Peyer's patch (tissue), 4 donors: Measurements from ENCODE around the gene PDIA5.

Experiments
- POLR2A ChIP-seq, 2 donors: fragments of 450-650 bp; IDR thresholded peaks; one replicate each; pipeline ENCODE4 v1.5.1; 2017; ENCODE audit warnings: antibody characterized with exemption in 2 of 2, mild to moderate bottlenecking in 2 of 2, moderate library complexity in 2 of 2
- TF ChIP-seq, protein P1 (sequence below), 6 experiments: fragments of 450-650 bp in 4 of 6; fragments of 200-600 bp in 2 of 6; sonication (generic) in 1 of 6; IDR thresholded peaks; one replicate each; pipeline ENCODE4 v1.5.1; 2017 to 2019; ENCODE audit warnings: antibody characterized with exemption in 6 of 6, mild to moderate bottlenecking in 3 of 6, moderate library complexity in 1 of 6

DNA sequence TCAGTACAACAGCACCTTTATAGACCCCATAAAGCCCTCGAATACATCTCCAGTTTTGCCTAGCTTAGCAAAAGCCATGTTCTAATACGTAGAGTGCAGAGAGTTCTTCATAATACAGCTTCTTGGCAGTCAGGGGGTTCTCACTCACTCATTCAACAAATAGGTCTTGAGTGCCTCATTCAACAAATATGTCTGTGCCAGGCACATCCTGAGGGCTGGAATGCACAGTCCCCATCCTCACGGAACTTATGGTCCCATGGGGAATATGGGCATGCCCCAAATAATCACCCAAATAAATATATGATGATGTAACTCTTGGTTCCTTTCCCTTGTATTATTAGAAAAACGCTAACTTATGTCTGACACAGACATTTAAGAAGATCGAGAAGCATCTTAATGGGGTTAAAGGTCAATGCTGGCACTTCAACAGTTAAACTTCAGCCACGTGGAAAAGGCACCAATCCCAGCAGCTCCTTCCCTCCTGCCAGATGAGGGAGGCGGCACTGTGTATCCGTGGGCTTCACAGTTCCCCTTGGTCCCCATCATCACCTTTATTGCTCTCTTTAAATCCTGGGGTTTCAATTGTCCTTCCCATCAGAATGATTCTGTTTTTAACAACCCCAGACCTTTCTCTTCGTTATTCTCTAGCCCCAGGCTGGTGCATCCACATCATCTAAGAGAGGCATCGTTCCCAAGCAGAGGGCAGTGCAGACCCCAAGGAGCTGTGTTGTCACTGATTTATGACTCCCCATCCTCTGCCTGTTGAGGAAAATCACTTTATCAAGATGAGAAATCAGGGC, 20.4 kb upstream of the PDIA5 start:
- TF ChIP-seq POLR2A (IDR thresholded peaks at IDR 0.05), result no peak
- TF ChIP-seq, protein P1, sequence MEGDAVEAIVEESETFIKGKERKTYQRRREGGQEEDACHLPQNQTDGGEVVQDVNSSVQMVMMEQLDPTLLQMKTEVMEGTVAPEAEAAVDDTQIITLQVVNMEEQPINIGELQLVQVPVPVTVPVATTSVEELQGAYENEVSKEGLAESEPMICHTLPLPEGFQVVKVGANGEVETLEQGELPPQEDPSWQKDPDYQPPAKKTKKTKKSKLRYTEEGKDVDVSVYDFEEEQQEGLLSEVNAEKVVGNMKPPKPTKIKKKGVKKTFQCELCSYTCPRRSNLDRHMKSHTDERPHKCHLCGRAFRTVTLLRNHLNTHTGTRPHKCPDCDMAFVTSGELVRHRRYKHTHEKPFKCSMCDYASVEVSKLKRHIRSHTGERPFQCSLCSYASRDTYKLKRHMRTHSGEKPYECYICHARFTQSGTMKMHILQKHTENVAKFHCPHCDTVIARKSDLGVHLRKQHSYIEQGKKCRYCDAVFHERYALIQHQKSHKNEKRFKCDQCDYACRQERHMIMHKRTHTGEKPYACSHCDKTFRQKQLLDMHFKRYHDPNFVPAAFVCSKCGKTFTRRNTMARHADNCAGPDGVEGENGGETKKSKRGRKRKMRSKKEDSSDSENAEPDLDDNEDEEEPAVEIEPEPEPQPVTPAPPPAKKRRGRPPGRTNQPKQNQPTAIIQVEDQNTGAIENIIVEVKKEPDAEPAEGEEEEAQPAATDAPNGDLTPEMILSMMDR (IDR thresholded peaks at IDR 0.05), result no peak
